Neuronal stem cell (in vitro differentiated cells): Measurements from ENCODE around the gene PRPF6.
A peak's percentile ranks its signal among the peaks of the same experiment; 100 is the strongest.

Experiments
- DNase-seq: peaks from one replicate; pipeline ENCODE4 v3.0.0-alpha.2; 2013; ENCODE audit warnings: low spot score
- H2AFZ ChIP-seq: one replicate; pipeline ENCODE4 v1.6.1; 2013; ENCODE audit warnings: mild to moderate bottlenecking, low read length, inconsistent platforms
- H2AK5ac ChIP-seq: 2 replicates; pipeline ENCODE4 v1.6.1; 2013; ENCODE audit warnings: low read depth, mild to moderate bottlenecking, inconsistent platforms, low read length, moderate library complexity, mixed read lengths
- H2BK120ac ChIP-seq: 2 replicates; pipeline ENCODE4 v1.6.1; 2013; ENCODE audit warnings: low read depth, mild to moderate bottlenecking, inconsistent platforms, low read length, moderate library complexity, mixed read lengths
- H2BK12ac ChIP-seq: one replicate; pipeline ENCODE4 v1.6.1; 2013; ENCODE audit warnings: low read length, inconsistent platforms
- H2BK15ac ChIP-seq: 2 replicates; pipeline ENCODE4 v1.6.1; 2013; ENCODE audit warnings: mild to moderate bottlenecking, low read length, inconsistent platforms, mixed read lengths
- H2BK5ac ChIP-seq: one replicate; pipeline ENCODE4 v1.6.1; 2013; ENCODE audit warnings: inconsistent platforms, mild to moderate bottlenecking, low read length, moderate library complexity
- H3K14ac ChIP-seq: one replicate; pipeline ENCODE4 v1.6.1; 2013; ENCODE audit warnings: low read length, inconsistent platforms
- H3K18ac ChIP-seq: 2 replicates; pipeline ENCODE4 v1.6.1; 2013; ENCODE audit warnings: low read length, inconsistent platforms
- H3K23ac ChIP-seq: 2 replicates; pipeline ENCODE4 v1.6.1; 2013; ENCODE audit warnings: low read depth, mild to moderate bottlenecking, mixed read lengths, low read length, inconsistent platforms; ENCODE audit not compliant: poor library complexity
- H3K27ac ChIP-seq: replicated peaks from 3 replicates; pipeline ENCODE4 v1.5.1; 2013; ENCODE audit warnings: low read length, inconsistent platforms
- H3K27me3 ChIP-seq, 3 experiments: 2 replicates each; pipeline ENCODE4 v1.6.1; 2013; ENCODE audit warnings: low read length in 3 of 3, mild to moderate bottlenecking in 2 of 3, inconsistent platforms in 1 of 3, low read depth in 1 of 3, mixed read lengths in 1 of 3, moderate library complexity in 1 of 3; ENCODE audit not compliant: control insufficient read depth in 3 of 3, insufficient read depth in 3 of 3
- H3K36me3 ChIP-seq, 2 donors: replicated peaks in 1 of 2; 2 replicates each; pipeline ENCODE4 v1.6.1; 2013; ENCODE audit warnings: low read length in 2 of 2; ENCODE audit not compliant: control insufficient read depth in 2 of 2, insufficient read depth in 2 of 2
- H3K4ac ChIP-seq: 2 replicates; pipeline ENCODE4 v1.6.1; 2013; ENCODE audit warnings: inconsistent platforms, mild to moderate bottlenecking, low read length, moderate library complexity
- H3K4me1 ChIP-seq, 2 donors: 1 replicate in 1 of 2; 2 replicates in 1 of 2; pipeline ENCODE4 v1.6.1; 2013; ENCODE audit warnings: low read length in 2 of 2, low read depth in 1 of 2; ENCODE audit not compliant: control insufficient read depth in 2 of 2, insufficient read depth in 1 of 2
- H3K4me2 ChIP-seq: one replicate; pipeline ENCODE4 v1.6.1; 2013; ENCODE audit warnings: mild to moderate bottlenecking, low read length, inconsistent platforms; ENCODE audit not compliant: insufficient read depth, poor library complexity, severe bottlenecking
- H3K4me3 ChIP-seq, 2 donors: 2 replicates each; pipeline ENCODE4 v1.5.1; 2013; ENCODE audit warnings: low read length in 2 of 2, mild to moderate bottlenecking in 2 of 2, inconsistent platforms in 1 of 2, moderate library complexity in 1 of 2
- H3K79me1 ChIP-seq: one replicate; pipeline ENCODE4 v1.6.1; 2013; ENCODE audit warnings: low read depth, mild to moderate bottlenecking, inconsistent platforms, low read length, moderate library complexity
- H3K9ac ChIP-seq: one replicate; pipeline ENCODE4 v1.6.1; 2013; ENCODE audit warnings: mild to moderate bottlenecking, low read depth, low read length, inconsistent platforms; ENCODE audit not compliant: poor library complexity
- H3K9me3 ChIP-seq, 2 donors: replicated peaks in 1 of 2; 2 replicates each; pipeline versions ENCODE3 to v1.6.1; 2013; ENCODE audit warnings: low read length in 2 of 2, mild to moderate bottlenecking in 2 of 2, inconsistent platforms in 1 of 2, low read depth in 1 of 2, mixed read lengths in 1 of 2, moderate library complexity in 1 of 2; ENCODE audit not compliant: control insufficient read depth in 2 of 2, insufficient read depth in 1 of 2
- H4K8ac ChIP-seq: one replicate; pipeline ENCODE4 v1.6.1; 2013; ENCODE audit warnings: low read depth, mild to moderate bottlenecking, inconsistent platforms, low read length, moderate library complexity
- H4K91ac ChIP-seq: one replicate; pipeline ENCODE4 v1.6.1; 2013; ENCODE audit warnings: low read length, low read depth, mild to moderate bottlenecking, inconsistent platforms; ENCODE audit not compliant: poor library complexity
- WGBS, 2 donors: extraction: QIAGEN DNeasy Blood & Tissue Kit; methylation state at CpG; one replicate each; pipeline ENCODE4 v1.1.7; 2013; ENCODE audit warnings: missing lambda C conversion rate in 2 of 2, mixed read lengths in 1 of 2; ENCODE audit not compliant: insufficient read length in 2 of 2, insufficient replicate concordance in 1 of 2; ENCODE audit errors: extremely low coverage in 2 of 2; 5-methylcytosine and 5-hydroxymethylcytosine counted together

The PRPF6 gene

GRCh38 chr20:64032706-64033624 is 52.0 kb downstream of the PRPF6 start:
- H3K36me3 ChIP-seq = peaks cover 41 to 69% of the 10 kb centered on the region in 2 donors
- H3K4me1 ChIP-seq = peaks cover 10 to 12% of the 10 kb centered on the region in 2 donors
- H3K23ac ChIP-seq = peak overlapping the region; percentile 44
- peaks cover 0 to 12% (median 3%) of the 10 kb centered on the region in 3 experiments for H3K27me3 ChIP-seq
- H2AFZ ChIP-seq = no peak overlapping the region
- DNase-seq = no peak
- no peak overlapping the region for H3K4me2 ChIP-seq
- WGBS, 2 donors = no CpG with 5 or more reads among the region's 31 CpGs
- H3K4me3 ChIP-seq = no peak overlapping the region
- no peak overlapping the region for H4K91ac ChIP-seq
- H2AK5ac ChIP-seq = no peak overlapping the region
- no peak overlapping the region for H2BK15ac ChIP-seq
- H2BK5ac ChIP-seq = no peak overlapping the region
- no peak overlapping the region for H3K18ac ChIP-seq
- no peak overlapping the region for H3K27ac ChIP-seq
- no peak overlapping the region for H2BK12ac ChIP-seq
- no peak overlapping the region for H4K8ac ChIP-seq
- H3K79me1 ChIP-seq = peaks cover 5% of the 10 kb centered on the region
- no peak overlapping the region for H3K4ac ChIP-seq
- no peaks in the 10 kb centered on the region for H3K9me3 ChIP-seq
- H3K14ac ChIP-seq = no peak overlapping the region
- no peak overlapping the region for H2BK120ac ChIP-seq
- no peak overlapping the region for H3K9ac ChIP-seq

GRCh38 chr20:64033981-64034493 is 53.1 kb downstream of the PRPF6 start:
- peak overlapping the region; percentile 17 for H2BK15ac ChIP-seq
- H3K9ac ChIP-seq = no peak overlapping the region
- H3K27me3 ChIP-seq = peaks cover 4 to 23% (median 10%) of the 10 kb centered on the region in 3 experiments
- no peak for DNase-seq
- no peak overlapping the region for H3K18ac ChIP-seq
- no peak overlapping the region for H2BK120ac ChIP-seq
- no peak overlapping the region for H2AFZ ChIP-seq
- H3K79me1 ChIP-seq = peaks cover 2% of the 10 kb centered on the region
- no peak overlapping the region for H2BK12ac ChIP-seq
- H3K23ac ChIP-seq = peak overlapping the region; percentile 65
- no peak overlapping the region for H2BK5ac ChIP-seq
- peaks cover 10 to 12% of the 10 kb centered on the region in 2 donors for H3K4me1 ChIP-seq
- no peaks in the 10 kb centered on the region for H3K9me3 ChIP-seq
- H3K4ac ChIP-seq = no peak overlapping the region
- H4K8ac ChIP-seq = no peak overlapping the region
- no peak overlapping the region for H3K4me2 ChIP-seq
- no peak overlapping the region for H2AK5ac ChIP-seq
- H4K91ac ChIP-seq = no peak overlapping the region
- WGBS, 2 donors = no CpG with 5 or more reads among the region's 11 CpGs
- H3K27ac ChIP-seq = no peak overlapping the region
- H3K14ac ChIP-seq = no peak overlapping the region
- H3K4me3 ChIP-seq = no peak overlapping the region
- peaks cover 35 to 58% of the 10 kb centered on the region in 2 donors for H3K36me3 ChIP-seq

- peaks cover 17 to 35% (median 19%) of the 10 kb centered on the region in 3 experiments for H3K27me3 ChIP-seq
- no peak overlapping the region for H4K91ac ChIP-seq
- H3K4me2 ChIP-seq = no peak overlapping the region
- no peaks in the 10 kb centered on the region for H3K9me3 ChIP-seq
- H2BK5ac ChIP-seq = no peak overlapping the region
- peaks cover 16 to 19% of the 10 kb centered on the region in 2 donors for H3K4me1 ChIP-seq
- no peak overlapping the region for H2AFZ ChIP-seq
- no peak overlapping the region for H4K8ac ChIP-seq
- WGBS, 2 donors = no CpG with 5 or more reads among the region's 17 CpGs
- H3K4ac ChIP-seq = no peak overlapping the region
- H3K9ac ChIP-seq = peak overlapping the region; percentile 54
- H2BK15ac ChIP-seq = no peak overlapping the region
- H2BK120ac ChIP-seq = no peak overlapping the region
- H2BK12ac ChIP-seq = no peak overlapping the region
- H3K14ac ChIP-seq = no peak overlapping the region
- no peak overlapping the region for H3K23ac ChIP-seq
- H3K79me1 ChIP-seq = no peaks in the 10 kb centered on the region
- peak overlapping the region; percentile 82 for H2AK5ac ChIP-seq
- no peak for DNase-seq
- no peak overlapping the region for H3K4me3 ChIP-seq
- H3K36me3 ChIP-seq = peaks cover 23 to 46% of the 10 kb centered on the region in 2 donors
- no peak overlapping the region for H3K18ac ChIP-seq
- H3K27ac ChIP-seq = no peak overlapping the region
These were observed 54.4 kb downstream of the PRPF6 start for GRCh38 chr20:64035066-64035932.
